ENCODE data around the gene DCC. TPM values are rescaled to one million over a fixed set of nuclear protein-coding genes. Genes with fewer than 3 reads are reported as not detected.

The DCC gene
- total and polyA plus RNA-seq, 10 donors = 0.03 to 9.2 (median 0.91) TPM; not detected in 1

- Histone ChIP-seq H3K4me3 (no peak overlapping the region), H3K27ac (no peak overlapping the region), H3K36me3 (no peaks in the 10 kb centered on the region), H3K27me3 (replicated peaks in 1 of 7) (no peaks in the 10 kb centered on the region), H3K9me3 (no peaks in the 10 kb centered on the region), H3K4me1 (no peaks in the 10 kb centered on the region)
- TF ChIP-seq POLR2AphosphoS5 (IDR thresholded peaks at IDR 0.05) (no peak), POLR2A (IDR thresholded peaks at IDR 0.05) (no peak)
- TF ChIP-seq, protein P1, sequence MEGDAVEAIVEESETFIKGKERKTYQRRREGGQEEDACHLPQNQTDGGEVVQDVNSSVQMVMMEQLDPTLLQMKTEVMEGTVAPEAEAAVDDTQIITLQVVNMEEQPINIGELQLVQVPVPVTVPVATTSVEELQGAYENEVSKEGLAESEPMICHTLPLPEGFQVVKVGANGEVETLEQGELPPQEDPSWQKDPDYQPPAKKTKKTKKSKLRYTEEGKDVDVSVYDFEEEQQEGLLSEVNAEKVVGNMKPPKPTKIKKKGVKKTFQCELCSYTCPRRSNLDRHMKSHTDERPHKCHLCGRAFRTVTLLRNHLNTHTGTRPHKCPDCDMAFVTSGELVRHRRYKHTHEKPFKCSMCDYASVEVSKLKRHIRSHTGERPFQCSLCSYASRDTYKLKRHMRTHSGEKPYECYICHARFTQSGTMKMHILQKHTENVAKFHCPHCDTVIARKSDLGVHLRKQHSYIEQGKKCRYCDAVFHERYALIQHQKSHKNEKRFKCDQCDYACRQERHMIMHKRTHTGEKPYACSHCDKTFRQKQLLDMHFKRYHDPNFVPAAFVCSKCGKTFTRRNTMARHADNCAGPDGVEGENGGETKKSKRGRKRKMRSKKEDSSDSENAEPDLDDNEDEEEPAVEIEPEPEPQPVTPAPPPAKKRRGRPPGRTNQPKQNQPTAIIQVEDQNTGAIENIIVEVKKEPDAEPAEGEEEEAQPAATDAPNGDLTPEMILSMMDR (IDR thresholded peaks at IDR 0.05 in 8 of 11, conservative IDR thresholded peaks at IDR 0.05 in 3 of 11) = no peak
- intact Hi-C loops (cut with DNase I; ENCODE audit: low total_unique reads) = no loop called here
- WGBS, 5 donors = 61 to 86% (median 75%) methylated on average over 6 to 7 of the region's 7 CpGs
- DNase-seq = no peak
Observed at GRCh38 chr18:52715991-52716390, 376.0 kb downstream of the DCC start.

- intact Hi-C loops (cut with DNase I; ENCODE audit: low total_unique reads) = no loop called here
- no peak for DNase-seq
- no peak overlapping the region for H3K27ac ChIP-seq
- 27 to 39% (median 36%) methylated on average over 3 of the region's 3 CpGs for WGBS, 5 donors
- H3K9me3 ChIP-seq = no peaks in the 10 kb centered on the region
- no peaks in the 10 kb centered on the region for H3K36me3 ChIP-seq
- no peaks in the 10 kb centered on the region for H3K27me3 ChIP-seq (replicated peaks in 1 of 7)
- TF ChIP-seq, protein P1 (IDR thresholded peaks at IDR 0.05 in 8 of 11, conservative IDR thresholded peaks at IDR 0.05 in 3 of 11) = no peak
- TF ChIP-seq POLR2A (IDR thresholded peaks at IDR 0.05) (no peak), POLR2AphosphoS5 (IDR thresholded peaks at IDR 0.05) (no peak)
- no peaks in the 10 kb centered on the region for H3K4me1 ChIP-seq
- no peak overlapping the region for H3K4me3 ChIP-seq
Observed at GRCh38 chr18:52716973-52717372, 377.0 kb downstream of the DCC start.

DNA sequence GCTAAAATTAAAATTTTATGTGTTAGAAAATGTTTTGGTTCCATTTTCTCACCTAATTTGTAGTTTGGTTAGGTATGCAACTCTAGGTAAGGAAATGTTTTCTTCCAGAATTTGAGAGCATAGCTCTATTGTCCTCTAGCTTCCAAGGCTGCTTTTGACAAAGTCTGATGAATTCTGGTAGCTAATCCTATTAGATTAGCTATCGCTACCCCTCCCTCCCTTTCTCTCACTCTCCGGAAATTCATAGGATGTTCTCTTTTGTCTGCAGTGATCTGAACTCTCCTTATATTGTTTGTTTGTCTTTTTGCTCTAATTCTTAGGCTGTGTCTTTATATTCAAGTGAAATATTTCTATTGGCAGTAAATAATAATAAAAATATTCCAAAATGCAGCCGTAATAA lies 382.9 kb downstream of the DCC start:
- H3K27me3 ChIP-seq (replicated peaks in 1 of 7) = no peaks in the 10 kb centered on the region
- no peak for TF ChIP-seq POLR2A (IDR thresholded peaks at IDR 0.05)
- no peak overlapping the region for H3K4me3 ChIP-seq
- intact Hi-C loops (cut with DNase I; ENCODE audit: low total_unique reads) = no loop called here
- no peaks in the 10 kb centered on the region for H3K9me3 ChIP-seq
- no peak overlapping the region for H3K27ac ChIP-seq
- H3K36me3 ChIP-seq = no peaks in the 10 kb centered on the region
- 88 to 94% (median 92%) methylated on average over 3 of the region's 3 CpGs for WGBS, 5 donors
- no peak for DNase-seq
- H3K4me1 ChIP-seq = no peaks in the 10 kb centered on the region

GRCh38 chr18:52723550-52723970 lies 383.6 kb downstream of the DCC start:
- Histone ChIP-seq H3K4me3 (no peak overlapping the region), H3K9me3 (no peaks in the 10 kb centered on the region), H3K36me3 (no peaks in the 10 kb centered on the region), H3K4me1 (no peaks in the 10 kb centered on the region), H3K27ac (no peak overlapping the region), H3K27me3 (replicated peaks in 1 of 7) (no peaks in the 10 kb centered on the region)
- TF ChIP-seq POLR2AphosphoS5 (IDR thresholded peaks at IDR 0.05) (no peak), POLR2A (IDR thresholded peaks at IDR 0.05) (no peak)
- TF ChIP-seq, protein P1 (IDR thresholded peaks at IDR 0.05 in 8 of 11, conservative IDR thresholded peaks at IDR 0.05 in 3 of 11) = no peak
- 56 to 74% (median 64%) methylated on average over 3 of the region's 3 CpGs for WGBS, 5 donors
- no peak for DNase-seq
- intact Hi-C loops (cut with DNase I; ENCODE audit: low total_unique reads) = no loop called here

All from spleen (tissue), 11 donors.